Body of pancreas (tissue), 4 donors: Measurements from ENCODE around the gene SHANK1. TPM values are rescaled to one million over a fixed set of nuclear protein-coding genes. Genes with fewer than 3 reads are reported as not detected.

ENCODE experiments used
- ATAC-seq: fragments of 150-250 bp; one replicate; pipeline ENCODE4 v1.9.1; 2016
- DNase-seq, 4 donors: peaks; one replicate each; pipeline ENCODE4 v3.0.0-alpha.2; 2019
- H3K27ac ChIP-seq, 4 donors: fragments of 200-600 bp; sonication (generic); 1 replicate in 3 of 4; 2 replicates in 1 of 4; pipeline versions ENCODE4 v1.5.1 to v1.6.1; 2016 to 2019; ENCODE audit warnings: mild to moderate bottlenecking in 1 of 4, mixed read lengths in 1 of 4, moderate library complexity in 1 of 4
- H3K27me3 ChIP-seq, 2 donors: fragments of 200-600 bp; sonication (generic); one replicate each; pipeline ENCODE4 v1.6.0; 2016; ENCODE audit warnings: mild to moderate bottlenecking in 1 of 2
- H3K36me3 ChIP-seq, 2 donors: fragments of 200-600 bp; sonication (generic); replicated peaks in 1 of 2; 2 replicates each; pipeline ENCODE4 v1.5.1; 2016; ENCODE audit warnings: low read depth in 2 of 2; ENCODE audit not compliant: insufficient read depth in 1 of 2
- H3K4me1 ChIP-seq: fragments of 200-600 bp; sonication (generic); one replicate; pipeline ENCODE4 v1.6.0; 2016
- H3K4me3 ChIP-seq, 2 donors: fragments of 200-600 bp; sonication (generic); 1 replicate in 1 of 2; 2 replicates in 1 of 2; pipeline ENCODE4 v1.5.1; 2016 to 2019
- H3K9me3 ChIP-seq, 3 donors: fragments of 200-600 bp; sonication (generic); 1 replicate in 2 of 3; 2 replicates in 1 of 3; pipeline ENCODE4 v1.5.1; 2016
- POLR2A ChIP-seq, 3 donors: fragments of 450-650 bp; IDR thresholded peaks; one replicate each; pipeline ENCODE4 v1.6.1; 2016; ENCODE audit warnings: antibody characterized with exemption in 3 of 3, mild to moderate bottlenecking in 2 of 3
- WGBS, 2 donors: methylation state at CpG; one replicate each; pipeline ENCODE4 v1.1.5; 2017; 5-methylcytosine and 5-hydroxymethylcytosine counted together
- intact Hi-C: fragments of 100-400 bp; cut with DNase I; formaldehyde crosslinking; loops from one replicate; pipeline ENCODE4 v1.15.1; 2023
- total RNA-seq, 2 donors: library from RNA; depleted of rRNA; stranded (reverse); fragments of >200 nt; gene quantifications; one replicate each; pipeline ENCODE4 v1.1.0, GENCODE V29; 2016
- TF ChIP-seq, protein P1 (sequence below), 7 experiments: fragments of 450-650 bp in 4 of 7; fragments of 200-600 bp in 3 of 7; sonication (generic) in 3 of 7; IDR thresholded peaks; one replicate each; pipeline ENCODE4 v1.5.1; 2016 to 2019; ENCODE audit warnings: antibody characterized with exemption in 7 of 7

Gene SHANK1
- total RNA-seq, 2 donors from 2014 or later: 0.26 to 2.3 TPM

DNA sequence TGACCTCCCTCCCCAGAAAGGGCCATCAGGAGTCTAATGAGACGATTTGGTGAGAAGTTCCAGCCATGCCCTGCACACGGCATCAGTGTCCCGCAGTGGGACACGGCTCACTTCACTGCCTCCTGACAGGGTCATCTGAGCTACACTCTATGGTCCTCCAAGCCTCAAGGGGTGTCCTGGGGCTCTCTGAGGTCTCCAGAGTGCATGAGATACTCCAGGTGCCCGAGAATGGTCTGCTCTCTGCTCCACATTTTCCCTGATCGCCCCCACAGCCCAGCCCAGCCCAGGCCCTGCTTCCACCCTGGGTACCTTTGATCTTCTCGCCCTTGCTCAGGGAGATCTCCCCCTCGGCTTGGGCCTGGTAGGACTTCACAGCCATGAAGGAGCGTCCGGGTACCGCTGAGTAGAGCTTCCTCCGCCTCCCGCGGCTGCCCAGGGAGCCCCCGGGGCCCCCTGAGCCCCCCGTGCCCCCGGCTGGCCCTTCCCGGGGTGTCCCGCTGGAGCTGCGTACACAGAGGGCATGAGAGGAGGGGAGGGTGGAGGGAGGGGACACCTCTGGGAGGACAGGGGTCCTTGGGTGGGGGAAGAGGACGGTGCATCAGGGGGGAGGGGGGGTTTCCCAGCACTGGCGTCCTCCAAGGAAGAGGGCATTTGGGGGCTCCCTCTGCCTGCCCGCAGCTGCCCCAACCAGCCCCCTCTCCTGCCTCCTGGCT is 17.3 kb downstream of the SHANK1 start:
- H3K36me3 ChIP-seq: no peaks in the 10 kb centered on the region
- TF ChIP-seq POLR2A (IDR thresholded peaks at IDR 0.05): no peak
- TF ChIP-seq, protein P1, sequence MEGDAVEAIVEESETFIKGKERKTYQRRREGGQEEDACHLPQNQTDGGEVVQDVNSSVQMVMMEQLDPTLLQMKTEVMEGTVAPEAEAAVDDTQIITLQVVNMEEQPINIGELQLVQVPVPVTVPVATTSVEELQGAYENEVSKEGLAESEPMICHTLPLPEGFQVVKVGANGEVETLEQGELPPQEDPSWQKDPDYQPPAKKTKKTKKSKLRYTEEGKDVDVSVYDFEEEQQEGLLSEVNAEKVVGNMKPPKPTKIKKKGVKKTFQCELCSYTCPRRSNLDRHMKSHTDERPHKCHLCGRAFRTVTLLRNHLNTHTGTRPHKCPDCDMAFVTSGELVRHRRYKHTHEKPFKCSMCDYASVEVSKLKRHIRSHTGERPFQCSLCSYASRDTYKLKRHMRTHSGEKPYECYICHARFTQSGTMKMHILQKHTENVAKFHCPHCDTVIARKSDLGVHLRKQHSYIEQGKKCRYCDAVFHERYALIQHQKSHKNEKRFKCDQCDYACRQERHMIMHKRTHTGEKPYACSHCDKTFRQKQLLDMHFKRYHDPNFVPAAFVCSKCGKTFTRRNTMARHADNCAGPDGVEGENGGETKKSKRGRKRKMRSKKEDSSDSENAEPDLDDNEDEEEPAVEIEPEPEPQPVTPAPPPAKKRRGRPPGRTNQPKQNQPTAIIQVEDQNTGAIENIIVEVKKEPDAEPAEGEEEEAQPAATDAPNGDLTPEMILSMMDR (IDR thresholded peaks at IDR 0.05): no peak
- DNase-seq: no peak
- intact Hi-C loops: no loop called here
- H3K27ac ChIP-seq: no peak overlapping the region
- H3K4me3 ChIP-seq: no peak overlapping the region
- no peaks in the 10 kb centered on the region for H3K9me3 ChIP-seq
- ATAC-seq: no peak
- 39 to 46% methylated on average over 12 to 20 of the region's 23 CpGs for WGBS, 2 donors
- no peaks in the 10 kb centered on the region for H3K4me1 ChIP-seq
- peaks cover 0 to 11% of the 10 kb centered on the region in 2 donors for H3K27me3 ChIP-seq

DNA sequence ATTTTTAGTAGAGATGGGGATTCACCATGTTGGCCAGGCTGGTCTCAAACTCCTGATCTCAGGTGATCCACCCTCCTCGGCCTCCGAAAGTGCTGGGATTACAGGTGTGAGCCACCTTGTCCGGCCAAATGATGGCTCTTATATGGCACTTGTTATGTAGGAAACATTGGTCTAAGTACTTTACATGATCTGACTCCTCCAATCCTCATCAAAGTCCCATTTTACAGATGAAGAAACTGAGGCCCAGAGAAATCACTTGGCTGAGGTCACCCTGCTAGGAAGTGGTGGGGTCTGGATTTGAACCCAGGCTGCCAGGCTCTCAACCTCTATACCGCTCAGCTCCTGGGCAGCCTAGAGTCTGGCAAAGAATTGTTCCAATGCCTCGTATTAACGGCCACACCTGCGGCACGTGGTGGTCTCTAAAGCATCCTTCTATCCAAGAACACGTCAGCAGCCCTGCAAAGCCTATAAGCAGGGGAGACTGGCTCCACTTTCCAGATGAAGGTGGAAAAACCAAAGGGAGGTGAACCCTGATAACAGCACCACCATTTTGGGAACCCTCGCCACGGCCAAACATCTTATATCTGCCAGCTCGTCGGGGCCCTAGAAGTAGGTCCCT is 18.1 kb downstream of the SHANK1 start:
- no peak for DNase-seq
- peaks cover 0 to 11% of the 10 kb centered on the region in 2 donors for H3K27me3 ChIP-seq
- 61 to 72% methylated on average over 3 to 13 of the region's 13 CpGs for WGBS, 2 donors

DNA sequence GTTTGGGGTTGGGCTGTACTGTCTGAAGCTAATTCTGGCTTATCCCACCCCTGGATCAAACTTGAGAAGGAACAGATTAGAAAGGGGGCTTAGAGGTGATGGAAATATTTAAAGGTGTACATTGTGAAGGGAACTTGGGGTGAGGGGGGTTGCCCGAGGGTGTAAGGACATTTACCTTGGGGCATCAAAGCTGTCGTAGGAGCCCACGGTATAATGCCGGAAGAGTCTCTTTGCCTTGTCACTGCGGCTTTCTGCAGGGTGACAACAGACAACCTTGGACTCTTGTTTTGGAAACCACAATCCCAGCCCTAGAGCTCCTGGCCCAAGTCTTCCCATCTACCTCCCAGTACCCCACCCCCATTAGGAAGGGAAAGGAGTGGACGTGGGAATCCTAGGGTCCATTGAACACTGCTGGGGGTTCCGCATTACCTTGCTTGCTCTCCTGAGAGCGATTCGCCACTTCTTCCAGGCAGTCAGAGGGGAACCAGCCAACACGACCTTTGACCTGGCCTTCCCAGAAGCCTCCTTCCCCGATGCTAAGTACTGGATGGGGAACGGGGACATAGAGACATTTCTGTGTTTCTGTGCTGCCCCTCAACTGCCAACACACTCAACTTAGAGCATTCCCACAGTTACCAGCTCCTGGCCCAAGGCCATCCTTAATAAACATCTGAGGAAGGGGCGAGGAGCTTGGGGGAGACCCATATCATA is 22.0 kb downstream of the SHANK1 start:
- Histone ChIP-seq H3K4me3 (no peak overlapping the region), H3K27ac (no peak overlapping the region), H3K27me3 (peaks cover 0 to 20% of the 10 kb centered on the region in 2 donors), H3K36me3 (no peaks in the 10 kb centered on the region), H3K9me3 (no peaks in the 10 kb centered on the region), H3K4me1 (no peaks in the 10 kb centered on the region)
- 42 to 56% methylated on average over 10 to 13 of the region's 13 CpGs for WGBS, 2 donors
- DNase-seq: no peak
- intact Hi-C loops: no loop called here
- no peak for ATAC-seq
- TF ChIP-seq, protein P1 (IDR thresholded peaks at IDR 0.05): no peak

More for the DNA sequence above, 18.1 kb downstream of the SHANK1 start:
- Histone ChIP-seq H3K4me1 (no peaks in the 10 kb centered on the region), H3K27ac (no peak overlapping the region), H3K9me3 (no peaks in the 10 kb centered on the region), H3K4me3 (no peak overlapping the region), H3K36me3 (no peaks in the 10 kb centered on the region)
- TF ChIP-seq, protein P1 (IDR thresholded peaks at IDR 0.05): no peak
- no peak for TF ChIP-seq POLR2A (IDR thresholded peaks at IDR 0.05)
- no peak for ATAC-seq
- intact Hi-C loops: no loop called here

DNA sequence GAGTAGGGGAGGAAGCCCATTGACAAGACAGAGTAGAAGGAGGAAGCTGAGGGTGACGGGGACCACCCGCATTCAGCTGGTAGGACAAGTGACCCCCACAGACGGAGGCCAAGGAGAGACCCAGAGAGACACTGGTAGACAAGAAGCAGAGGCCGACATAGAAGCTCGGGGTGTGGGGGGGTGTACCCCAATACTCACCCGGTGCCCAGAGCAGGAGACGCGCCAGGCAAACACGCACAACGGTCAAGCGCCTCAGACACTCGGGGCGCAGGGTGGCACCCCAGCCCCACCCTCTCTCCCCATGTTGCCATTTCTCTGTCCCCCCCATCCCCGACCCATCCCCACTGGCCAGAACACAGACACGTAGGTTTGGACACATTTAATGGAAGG is 23.5 kb downstream of the SHANK1 start:
- intact Hi-C loops: no loop called here
- DNase-seq (no peak), ATAC-seq (no peak)
- no peaks in the 10 kb centered on the region for H3K36me3 ChIP-seq
- H3K4me1 ChIP-seq: no peaks in the 10 kb centered on the region
- 45 to 53% methylated on average over 14 to 15 of the region's 15 CpGs for WGBS, 2 donors
- H3K4me3 ChIP-seq: no peak overlapping the region
- peaks cover 0 to 20% of the 10 kb centered on the region in 2 donors for H3K27me3 ChIP-seq
- no peak overlapping the region for H3K27ac ChIP-seq
- no peaks in the 10 kb centered on the region for H3K9me3 ChIP-seq
- TF ChIP-seq, protein P1 (IDR thresholded peaks at IDR 0.05): no peak
- no peak for TF ChIP-seq POLR2A (IDR thresholded peaks at IDR 0.05)
